ENCODE measurements around the gene DMAC2L.

The DMAC2L gene

DNA sequence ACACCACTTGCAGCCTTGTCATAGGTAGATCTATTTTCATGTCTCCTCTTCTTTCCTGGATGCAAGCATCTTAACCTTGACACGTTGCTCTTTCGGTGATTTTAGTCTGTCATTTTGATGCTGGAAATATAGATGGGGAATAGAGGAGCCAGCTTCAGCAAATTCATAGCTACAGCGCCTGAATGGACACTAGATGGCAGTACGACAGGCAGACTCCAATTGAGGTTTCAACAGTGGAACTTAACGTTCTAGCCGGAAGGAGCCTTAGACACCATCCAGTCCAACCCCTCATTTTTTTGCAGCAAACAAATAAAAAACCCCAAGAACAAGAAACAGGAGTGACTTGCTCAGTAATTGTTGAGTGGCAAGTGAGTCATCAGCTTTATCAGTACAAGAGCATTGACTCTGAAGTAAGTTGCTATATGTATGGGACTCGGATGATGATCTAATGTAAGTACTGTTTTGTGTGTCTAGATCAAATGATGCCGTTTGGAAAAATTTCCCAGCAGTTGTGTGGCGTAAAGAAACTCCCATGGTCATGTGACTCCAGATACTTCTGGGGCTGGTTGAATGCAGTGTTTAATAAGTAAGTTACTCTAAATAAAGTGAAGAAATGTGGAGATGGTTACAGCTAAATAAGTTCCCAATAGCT is 9.0 kb downstream of the DMAC2L start:
- peak; percentile 94 for DNase-seq (ENCODE audit: low spot score)

- DNase-seq (ENCODE audit: low spot score): no peak
Measured at GRCh38 chr14:50331596-50331995, 19.5 kb downstream of the DMAC2L start.

GRCh38 chr14:50333014-50333509 is 20.9 kb downstream of the DMAC2L start:
- no peak for DNase-seq (ENCODE audit: low spot score)

GRCh38 chr14:50334211-50334610 is 22.1 kb downstream of the DMAC2L start:
- DNase-seq (ENCODE audit: low spot score): no peak

DNA sequence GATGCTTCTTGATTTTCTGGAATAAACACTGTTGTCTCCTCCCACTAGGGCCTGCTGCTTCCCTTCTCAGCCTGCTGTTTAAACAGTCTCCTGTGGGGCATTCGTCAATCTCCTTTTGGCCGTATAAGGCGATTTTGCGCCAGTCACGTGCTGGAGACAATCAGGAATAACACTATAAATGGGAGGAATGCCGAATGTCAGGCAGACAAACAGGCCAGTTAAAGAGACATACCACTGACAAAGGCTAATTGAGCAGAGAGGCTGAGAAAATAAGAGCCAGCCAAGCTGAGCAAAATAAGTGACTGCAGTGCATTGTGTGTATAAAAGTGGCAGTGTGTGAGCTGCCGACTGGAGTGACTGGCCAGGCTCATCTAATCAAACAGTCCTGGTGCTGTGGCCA is 23.3 kb downstream of the DMAC2L start:
- DNase-seq (ENCODE audit: low spot score): peak; percentile 94

DNA sequence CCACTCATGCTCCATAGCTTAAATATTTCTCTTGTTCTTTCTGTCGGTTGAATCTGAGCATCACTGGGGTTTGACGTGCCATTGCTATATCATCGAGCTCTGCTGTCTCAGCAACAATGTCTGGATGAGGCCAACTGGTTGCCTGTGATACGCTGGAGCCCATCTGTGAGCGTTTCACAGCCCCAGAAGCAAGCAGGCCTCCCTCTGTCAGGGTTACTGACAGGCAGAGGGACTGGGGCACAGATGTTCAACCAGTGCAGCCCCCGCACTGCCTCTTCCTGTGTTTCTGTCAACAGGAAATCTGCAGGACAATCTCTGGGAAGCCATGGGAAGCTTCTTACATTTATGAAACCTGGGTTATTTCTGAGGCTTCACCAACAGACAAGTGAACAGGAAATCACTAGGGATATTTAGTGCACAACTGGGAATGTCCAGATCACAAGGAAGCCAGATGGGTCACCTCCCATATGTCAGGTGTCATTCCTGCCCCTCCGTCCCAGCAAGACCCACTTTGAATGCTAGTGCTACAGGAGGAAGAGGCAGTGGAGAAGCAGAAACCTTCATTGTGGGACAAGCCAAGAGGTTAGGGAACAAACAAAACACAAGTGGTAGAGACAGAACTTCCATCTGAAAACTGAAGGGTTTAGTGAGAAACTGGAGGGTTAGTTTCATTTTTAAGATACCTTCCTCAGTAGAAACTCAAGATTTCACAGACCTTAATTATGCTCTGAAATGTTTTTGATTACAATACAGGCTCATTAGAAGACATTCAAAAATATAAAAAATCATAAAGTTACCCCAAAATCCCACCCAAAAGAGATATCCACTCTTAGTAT is 24.1 kb downstream of the DMAC2L start:
- peak; percentile 84 for DNase-seq (ENCODE audit: low spot score)

GRCh38 chr14:50338587-50338986 is 26.5 kb downstream of the DMAC2L start:
- DNase-seq (ENCODE audit: low spot score): no peak

- DNase-seq (ENCODE audit: low spot score): no peak
Measured at GRCh38 chr14:50339178-50339804, 27.2 kb downstream of the DMAC2L start.

- DNase-seq (ENCODE audit: low spot score): no peak
Measured at GRCh38 chr14:50340045-50340444, 27.9 kb downstream of the DMAC2L start.

- no peak for DNase-seq (ENCODE audit: low spot score)
Measured at GRCh38 chr14:50340963-50341362, 28.8 kb downstream of the DMAC2L start.

- DNase-seq (ENCODE audit: low spot score): peak; percentile 93
Measured at GRCh38 chr14:50342221-50343078, 30.3 kb downstream of the DMAC2L start.

DNA sequence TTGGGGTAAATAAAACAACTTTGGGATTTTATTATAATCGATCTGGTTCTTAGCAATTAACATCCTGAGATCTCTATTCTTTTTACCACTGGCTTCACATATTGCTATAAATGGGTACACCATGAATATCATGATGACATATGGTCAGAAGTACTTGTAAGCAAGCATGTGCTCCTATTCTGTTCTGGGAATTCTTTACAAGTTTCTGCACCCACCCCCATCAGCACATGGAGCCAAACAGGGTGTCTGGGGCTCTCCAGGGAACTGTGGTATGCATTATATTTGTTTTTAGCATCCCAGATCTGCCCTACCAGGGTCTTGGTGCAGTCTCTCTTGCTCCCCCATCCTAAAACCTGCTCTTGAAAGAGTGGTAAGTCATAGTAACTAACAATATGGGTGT is 31.3 kb downstream of the DMAC2L start:
- DNase-seq (ENCODE audit: low spot score): no peak

GRCh38 chr14:50344116-50344775 is 32.1 kb downstream of the DMAC2L start:
- no peak for DNase-seq (ENCODE audit: low spot score)

- no peak for DNase-seq (ENCODE audit: low spot score)
Measured at GRCh38 chr14:50344876-50345563, 32.9 kb downstream of the DMAC2L start.

DNA sequence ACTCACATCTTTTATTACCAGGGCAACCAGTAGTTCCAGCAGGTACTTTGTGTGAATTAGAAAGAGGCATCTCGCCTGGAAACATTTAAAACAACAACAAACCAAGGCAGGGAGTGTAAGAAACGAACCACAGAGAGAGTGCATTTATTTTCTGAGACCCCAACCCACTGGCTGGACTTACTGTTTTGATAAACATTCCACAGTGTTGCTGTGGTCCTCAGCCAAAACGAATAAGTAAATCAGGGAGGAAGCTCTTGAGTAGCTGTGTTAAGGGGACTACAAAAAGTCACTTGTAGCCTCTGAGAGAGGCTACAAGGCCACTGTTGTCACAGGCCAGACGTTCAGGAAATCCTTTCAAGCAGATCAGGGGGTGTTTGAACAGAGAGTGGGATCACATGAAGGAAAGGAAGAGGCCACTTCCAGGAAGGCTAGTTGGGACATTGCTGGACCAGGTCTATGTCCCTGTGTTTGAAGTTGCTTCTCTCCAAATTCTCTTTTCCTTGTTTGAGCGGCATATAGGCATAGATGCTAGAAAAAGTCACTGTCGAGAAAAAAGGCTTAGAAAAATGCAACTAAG is 33.8 kb downstream of the DMAC2L start:
- DNase-seq (ENCODE audit: low spot score): no peak

- DNase-seq (ENCODE audit: low spot score): no peak
Measured at GRCh38 chr14:50347521-50347920, 35.4 kb downstream of the DMAC2L start.

DNA sequence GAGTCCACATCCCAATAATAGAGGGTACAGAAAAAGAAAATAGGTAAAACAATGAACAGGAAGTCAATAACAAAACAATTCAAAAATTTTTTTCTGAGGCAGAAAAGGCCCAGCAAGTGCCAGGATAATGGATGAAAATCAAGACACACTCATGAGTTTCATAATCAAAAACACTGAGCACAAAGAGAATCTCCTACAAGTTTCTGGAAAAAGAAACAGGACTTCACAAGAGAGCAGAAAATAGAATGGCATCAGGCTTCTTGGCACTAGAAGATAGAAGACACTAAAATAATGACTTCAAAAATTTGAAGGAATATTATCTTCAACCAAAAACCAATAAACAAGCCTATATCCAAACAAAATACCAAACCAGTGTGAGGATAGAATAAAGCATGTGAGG is 36.8 kb downstream of the DMAC2L start:
- DNase-seq (ENCODE audit: low spot score): no peak

DNA sequence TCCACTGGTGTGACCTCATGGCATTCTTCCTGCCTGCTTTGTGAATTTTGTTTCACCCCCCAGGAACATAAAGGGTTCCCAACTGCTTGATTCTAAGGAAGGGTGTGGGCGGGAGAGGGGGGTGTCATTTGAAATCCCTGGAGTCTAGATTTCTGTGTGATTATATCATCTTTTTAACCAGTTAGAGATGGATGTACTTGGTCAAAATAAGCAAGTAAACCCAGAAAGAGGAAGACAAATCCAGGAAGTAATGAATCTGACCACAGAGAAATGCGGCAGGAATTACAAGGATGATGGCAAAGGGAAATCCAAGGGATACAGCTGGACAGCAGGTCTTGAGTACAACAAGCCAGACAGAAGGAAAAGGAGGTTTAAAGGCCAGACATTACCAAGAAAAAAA is 38.9 kb downstream of the DMAC2L start:
- DNase-seq (ENCODE audit: low spot score): no peak

GRCh38 chr14:50352584-50352983 is 40.5 kb downstream of the DMAC2L start:
- DNase-seq (ENCODE audit: low spot score): no peak

DNA sequence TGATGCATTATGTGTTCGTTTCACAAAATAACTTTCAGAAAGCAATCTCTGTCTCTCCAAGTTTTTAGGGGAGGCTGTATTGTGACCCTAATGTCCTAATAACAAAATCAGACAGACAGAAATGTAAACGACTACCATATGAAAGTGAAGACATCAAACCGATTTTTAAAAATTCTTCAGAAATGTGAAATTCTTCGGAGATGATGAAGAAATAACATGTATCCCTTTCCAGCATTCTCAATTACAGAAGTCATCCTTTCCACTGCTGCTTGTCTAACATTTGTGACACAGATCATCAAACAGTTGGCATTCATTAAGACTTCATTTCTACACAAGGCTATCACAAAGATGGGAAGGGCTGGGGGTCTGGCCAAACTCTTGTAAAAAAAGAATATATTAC is 41.0 kb downstream of the DMAC2L start:
- DNase-seq (ENCODE audit: low spot score): no peak

Measured in Ammon's horn (tissue), 1 donor.